Dermis microvascular lymphatic vessel endothelial cell (primary cell): ENCODE data around the gene LAYN. TPM values are rescaled to one million over a fixed set of nuclear protein-coding genes. Genes with fewer than 3 reads are reported as not detected.

Source experiments
- DNase-seq, 2 donors: peaks; one replicate each; pipeline versions ENCODE4 v3.0.0 to v3.0.0-alpha.2; 2010; ENCODE audit warnings: low read depth in 2 of 2
- total RNA-seq: library from RNA; depleted of rRNA; stranded (reverse); fragments of >200 nt; gene quantifications from 2 replicates; pipeline ENCODE4 v1.2.1, GENCODE V29; 2014

LAYN gene
- total RNA-seq, 1 donor from 2014 or later, result 89.7 TPM

- no peak for DNase-seq
Observed at GRCh38 chr11:111592491-111592890, 52.0 kb downstream of the LAYN start.

- DNase-seq, result no peak
Observed at GRCh38 chr11:111596319-111596718, 55.8 kb downstream of the LAYN start.

- DNase-seq, result no peak
Observed at GRCh38 chr11:111598148-111598547, 57.6 kb downstream of the LAYN start.

- DNase-seq, result no peak
Observed at GRCh38 chr11:111598559-111598958, 58.0 kb downstream of the LAYN start.

GRCh38 chr11:111601636-111601978 is 61.1 kb downstream of the LAYN start:
- no peak for DNase-seq

GRCh38 chr11:111601979-111602864 is 61.7 kb downstream of the LAYN start, which contains the start of gene SIK2:
SIK2 (plus strand) TSS chr11:111602449; CDS start chr11:111602564, 115 bp downstream.
- DNase-seq, result peak; percentile 82 to 97

- DNase-seq, result peak in 1 of 2 donors; percentile 39
Observed at GRCh38 chr11:111602865-111603610, 62.5 kb downstream of the LAYN start.

GRCh38 chr11:111603611-111604130 is 63.2 kb downstream of the LAYN start:
- no peak for DNase-seq

- DNase-seq, result peak; percentile 31 to 66
Observed at GRCh38 chr11:111604392-111605009, 64.0 kb downstream of the LAYN start.

- DNase-seq, result no peak
Observed at GRCh38 chr11:111605681-111606080, 65.2 kb downstream of the LAYN start.

- DNase-seq, result no peak
Observed at GRCh38 chr11:111606986-111607385, 66.5 kb downstream of the LAYN start.

- no peak for DNase-seq
Observed at GRCh38 chr11:111607751-111608150, 67.2 kb downstream of the LAYN start.

Other genes with a start within 250 kb of the LAYN start
- not detected in 2 replicates for gene POU2AF3, start 242.2 kb upstream of the LAYN start, total RNA-seq
- not detected in 2 replicates for gene POU2AF1, start 161.4 kb upstream of the LAYN start, total RNA-seq
- gene BTG4, start 28.3 kb upstream of the LAYN start, total RNA-seq, result not detected in 2 replicates
- gene HOATZ, start 25.9 kb upstream of the LAYN start, total RNA-seq, result not detected in 2 replicates
- gene SIK2, start 61.7 kb downstream of the LAYN start, total RNA-seq, result 5.5 and 10.5 TPM in 2 replicates
- gene PPP2R1B, start 225.7 kb downstream of the LAYN start, total RNA-seq, result 29.0 and 31.5 TPM in 2 replicates